ENCODE measurements around the gene RAB22A.
"Not testable (repeated sequence)": the region's sequence is repeated elsewhere in the genome, so short reads cannot be mapped to it uniquely, and the experiment has no call there.

The RAB22A gene

GRCh38 chr20:58342104-58342945 lies 32.8 kb downstream of the RAB22A start:
- DNase-seq (ENCODE audit: low read depth in 1 of 2, low spot score in 1 of 2): no peak

GRCh38 chr20:58344741-58345140 lies 35.2 kb downstream of the RAB22A start:
- no peak for DNase-seq (ENCODE audit: low read depth in 1 of 2, low spot score in 1 of 2)

- DNase-seq (ENCODE audit: low read depth in 1 of 2, low spot score in 1 of 2): no peak
Measured at GRCh38 chr20:58349570-58349969, 40.1 kb downstream of the RAB22A start.

- DNase-seq (ENCODE audit: low read depth in 1 of 2, low spot score in 1 of 2): no peak
Measured at GRCh38 chr20:58352468-58352867, 43.0 kb downstream of the RAB22A start.

GRCh38 chr20:58359441-58359840 lies 49.9 kb downstream of the RAB22A start:
- DNase-seq (ENCODE audit: low read depth in 1 of 2, low spot score in 1 of 2): no peak

GRCh38 chr20:58360936-58361335 lies 51.4 kb downstream of the RAB22A start:
- DNase-seq (ENCODE audit: low read depth in 1 of 2, low spot score in 1 of 2): no peak

GRCh38 chr20:58361481-58362205 lies 52.1 kb downstream of the RAB22A start:
- no peak for DNase-seq (ENCODE audit: low read depth in 1 of 2, low spot score in 1 of 2)

GRCh38 chr20:58362206-58362516 lies 52.6 kb downstream of the RAB22A start:
- no peak for DNase-seq (ENCODE audit: low read depth in 1 of 2, low spot score in 1 of 2)

- no peak for DNase-seq (ENCODE audit: low read depth in 1 of 2, low spot score in 1 of 2)
Measured at GRCh38 chr20:58362970-58363369, 53.5 kb downstream of the RAB22A start.

GRCh38 chr20:58366866-58367265 lies 57.4 kb downstream of the RAB22A start:
- no peak for DNase-seq (ENCODE audit: low read depth in 1 of 2, low spot score in 1 of 2)

- DNase-seq (ENCODE audit: low read depth in 1 of 2, low spot score in 1 of 2): no peak
Measured at GRCh38 chr20:58372806-58373205, 63.3 kb downstream of the RAB22A start.

- not testable (repeated sequence) for DNase-seq (ENCODE audit: low read depth in 1 of 2, low spot score in 1 of 2)
Measured at GRCh38 chr20:58373296-58373695, 63.8 kb downstream of the RAB22A start.

GRCh38 chr20:58374027-58374850 lies 64.7 kb downstream of the RAB22A start:
- DNase-seq (ENCODE audit: low read depth in 1 of 2, low spot score in 1 of 2): no peak

- DNase-seq (ENCODE audit: low read depth in 1 of 2, low spot score in 1 of 2): no peak
Measured at GRCh38 chr20:58374906-58375758, 65.6 kb downstream of the RAB22A start.

- DNase-seq (ENCODE audit: low read depth in 1 of 2, low spot score in 1 of 2): no peak
Measured at GRCh38 chr20:58375759-58376352, 66.3 kb downstream of the RAB22A start.

- no peak for DNase-seq (ENCODE audit: low read depth in 1 of 2, low spot score in 1 of 2)
Measured at GRCh38 chr20:58377017-58377416, 67.5 kb downstream of the RAB22A start.

- DNase-seq (ENCODE audit: low read depth in 1 of 2, low spot score in 1 of 2): no peak
Measured at GRCh38 chr20:58377766-58378401, 68.4 kb downstream of the RAB22A start.

GRCh38 chr20:58378704-58379103 lies 69.2 kb downstream of the RAB22A start:
- DNase-seq (ENCODE audit: low read depth in 1 of 2, low spot score in 1 of 2): no peak

- DNase-seq (ENCODE audit: low read depth in 1 of 2, low spot score in 1 of 2): no peak
Measured at GRCh38 chr20:58381627-58382026, 72.1 kb downstream of the RAB22A start.

- no peak for DNase-seq (ENCODE audit: low read depth in 1 of 2, low spot score in 1 of 2)
Measured at GRCh38 chr20:58382096-58382495, 72.6 kb downstream of the RAB22A start.
